AG10803 (cell line): ENCODE results near the gene SLC6A18.

Source experiments
- DNase-seq: peaks from one replicate; pipeline ENCODE4 v3.0.0; 2010; ENCODE audit warnings: low read depth
- H3K4me3 ChIP-seq: 2 replicates; pipeline ENCODE4 v1.5.1; 2011; ENCODE audit warnings: mild to moderate bottlenecking, low read length, control low read depth
- TF ChIP-seq, protein P1 (sequence below): conservative IDR thresholded peaks from 2 replicates; pipeline ENCODE4 v1.5.1; 2011; ENCODE audit warnings: mild to moderate bottlenecking, low read length, control low read depth, inconsistent platforms

Gene SLC6A18

DNA sequence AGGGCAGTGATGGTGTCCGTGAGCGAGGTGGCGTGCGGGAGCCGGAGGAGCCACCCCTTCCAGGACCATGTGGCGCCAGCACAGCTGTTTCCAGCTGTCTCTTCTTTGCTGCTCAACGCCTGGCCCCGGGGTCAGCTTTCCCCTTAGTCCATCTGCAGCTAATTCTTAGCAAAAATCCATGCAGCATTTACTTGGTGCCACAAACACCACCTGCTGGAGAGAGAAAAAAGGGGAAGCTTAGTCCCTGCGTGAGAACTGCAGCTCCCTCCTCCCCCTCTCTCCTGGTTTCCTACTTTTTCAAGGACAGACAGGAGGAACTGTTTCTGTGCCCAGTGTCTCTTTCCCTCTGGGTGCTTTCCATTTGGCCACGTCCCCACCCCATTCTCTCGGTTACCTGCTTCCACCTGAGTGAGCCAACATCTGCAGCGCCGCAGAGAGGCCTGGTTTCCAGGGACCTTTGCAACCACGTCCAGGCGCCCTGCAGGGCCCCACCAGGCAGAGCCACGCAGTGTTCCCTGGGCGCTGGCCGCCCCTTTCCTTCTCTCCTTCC is 20.4 kb upstream of the SLC6A18 start:
- H3K4me3 ChIP-seq, result no peak overlapping the region
- TF ChIP-seq, protein P1, sequence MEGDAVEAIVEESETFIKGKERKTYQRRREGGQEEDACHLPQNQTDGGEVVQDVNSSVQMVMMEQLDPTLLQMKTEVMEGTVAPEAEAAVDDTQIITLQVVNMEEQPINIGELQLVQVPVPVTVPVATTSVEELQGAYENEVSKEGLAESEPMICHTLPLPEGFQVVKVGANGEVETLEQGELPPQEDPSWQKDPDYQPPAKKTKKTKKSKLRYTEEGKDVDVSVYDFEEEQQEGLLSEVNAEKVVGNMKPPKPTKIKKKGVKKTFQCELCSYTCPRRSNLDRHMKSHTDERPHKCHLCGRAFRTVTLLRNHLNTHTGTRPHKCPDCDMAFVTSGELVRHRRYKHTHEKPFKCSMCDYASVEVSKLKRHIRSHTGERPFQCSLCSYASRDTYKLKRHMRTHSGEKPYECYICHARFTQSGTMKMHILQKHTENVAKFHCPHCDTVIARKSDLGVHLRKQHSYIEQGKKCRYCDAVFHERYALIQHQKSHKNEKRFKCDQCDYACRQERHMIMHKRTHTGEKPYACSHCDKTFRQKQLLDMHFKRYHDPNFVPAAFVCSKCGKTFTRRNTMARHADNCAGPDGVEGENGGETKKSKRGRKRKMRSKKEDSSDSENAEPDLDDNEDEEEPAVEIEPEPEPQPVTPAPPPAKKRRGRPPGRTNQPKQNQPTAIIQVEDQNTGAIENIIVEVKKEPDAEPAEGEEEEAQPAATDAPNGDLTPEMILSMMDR, result peak; percentile 44
- DNase-seq, result peak; percentile 5

DNA sequence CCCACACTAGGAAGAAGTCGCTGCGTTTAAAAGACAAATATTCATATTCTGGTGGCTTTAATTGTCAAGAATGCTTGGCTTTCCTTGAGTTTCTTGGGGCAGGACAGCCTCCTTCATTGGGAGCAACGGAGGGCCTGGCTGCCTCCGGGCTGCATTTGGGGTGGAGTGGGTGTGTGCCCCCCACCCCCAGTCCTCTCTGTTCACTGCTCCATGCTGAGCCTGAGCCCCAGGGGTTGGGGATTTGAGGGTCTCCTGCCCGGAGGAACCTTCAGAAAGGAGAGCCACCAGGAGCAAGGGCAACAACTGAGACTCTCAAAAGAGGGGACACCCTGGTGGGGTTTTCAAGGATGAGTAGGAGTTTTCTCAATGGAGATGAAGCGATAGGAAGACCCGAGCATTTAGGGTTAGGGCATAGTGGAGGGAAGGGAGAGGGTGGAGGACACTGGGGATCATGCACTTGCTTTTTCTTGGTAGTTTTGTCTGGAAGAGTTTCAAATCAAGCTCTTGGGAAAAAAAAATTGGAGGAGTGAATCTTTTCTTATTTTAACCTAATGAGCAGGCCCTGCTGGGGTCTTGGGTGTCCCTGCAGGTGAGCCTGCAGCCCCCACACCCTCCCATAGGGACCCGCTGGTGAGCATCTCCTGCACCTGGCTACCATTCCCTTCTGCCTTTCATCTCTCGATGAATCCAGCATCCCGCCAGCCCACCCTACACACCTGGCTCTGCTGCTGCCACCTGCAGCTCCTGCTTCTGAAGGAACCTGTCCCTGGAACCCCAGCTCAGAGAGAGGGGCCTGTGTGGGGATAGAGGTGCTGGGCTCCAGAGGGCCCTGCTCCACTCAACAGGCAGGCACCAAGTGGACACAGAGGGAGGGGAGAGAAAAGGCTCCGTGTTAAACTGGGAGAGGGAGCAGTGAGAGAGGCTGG is 19.7 kb upstream of the SLC6A18 start:
- no peak overlapping the region for H3K4me3 ChIP-seq
- DNase-seq, result no peak
- TF ChIP-seq, protein P1, result no peak

DNA sequence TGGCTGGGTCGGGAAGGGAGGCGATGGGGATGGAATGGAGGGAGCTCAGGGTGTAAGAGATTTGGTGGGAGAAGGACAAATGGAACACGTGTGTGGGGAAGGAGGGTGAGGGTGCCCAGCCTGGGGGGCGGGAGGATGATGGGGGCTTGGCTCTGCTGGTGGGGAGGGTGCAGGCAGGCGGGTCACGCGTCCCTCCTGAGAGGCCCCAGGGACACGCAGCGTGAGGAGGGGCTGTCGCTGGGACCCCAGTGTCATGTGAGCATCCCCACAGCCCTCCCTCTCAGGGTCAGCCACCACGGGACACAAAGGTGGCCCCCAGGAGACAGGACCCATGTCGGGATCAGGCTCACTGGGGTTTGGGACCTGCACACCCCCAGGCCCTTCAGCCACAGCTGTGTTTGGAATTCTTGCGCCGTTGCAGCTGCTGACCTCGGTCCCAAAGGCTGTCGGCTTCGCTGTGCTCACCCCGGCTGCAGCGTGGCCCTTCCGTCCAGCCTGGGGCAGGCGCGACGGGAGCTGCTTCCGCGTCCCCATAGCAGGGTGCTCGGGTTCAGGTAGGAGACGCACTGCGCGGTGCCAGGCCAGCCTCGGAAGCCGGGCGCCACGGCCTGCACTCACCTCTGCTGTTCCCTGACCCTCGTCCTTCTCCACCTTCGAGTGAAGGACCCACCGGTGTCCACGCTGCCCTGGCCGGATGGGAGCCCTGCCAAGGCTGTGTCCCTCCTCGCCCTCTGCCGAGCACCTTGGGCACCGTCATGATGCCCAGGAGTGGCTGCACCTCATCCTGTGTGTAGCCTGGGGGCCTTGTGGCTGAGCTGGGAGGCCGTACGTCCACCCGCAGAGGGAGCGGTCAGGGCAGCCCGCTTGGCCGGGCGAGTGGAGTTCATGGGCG is 18.4 kb upstream of the SLC6A18 start:
- H3K4me3 ChIP-seq, result no peak overlapping the region
- DNase-seq, result no peak
- TF ChIP-seq, protein P1, result no peak

DNA sequence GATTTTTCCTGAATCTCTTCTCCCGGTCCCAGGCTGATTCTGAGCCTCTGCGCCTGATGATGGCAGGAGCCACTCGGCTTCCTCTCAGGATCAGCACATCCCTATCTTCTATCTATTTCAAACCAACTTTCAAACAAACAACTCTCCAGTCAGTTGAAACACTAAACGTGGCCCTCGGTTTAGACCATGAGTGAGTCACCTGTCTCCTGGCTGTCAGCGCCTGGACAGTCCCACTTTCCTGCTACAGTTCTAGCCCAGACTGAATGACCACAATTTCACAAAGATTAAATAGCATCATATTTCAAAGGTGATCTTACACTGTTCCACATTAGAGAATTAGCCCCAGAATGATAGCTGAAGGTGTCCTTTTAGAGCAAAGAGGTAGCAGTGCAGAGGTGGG is 17.6 kb upstream of the SLC6A18 start:
- no peak overlapping the region for H3K4me3 ChIP-seq
- no peak for DNase-seq
- TF ChIP-seq, protein P1, result no peak

DNA sequence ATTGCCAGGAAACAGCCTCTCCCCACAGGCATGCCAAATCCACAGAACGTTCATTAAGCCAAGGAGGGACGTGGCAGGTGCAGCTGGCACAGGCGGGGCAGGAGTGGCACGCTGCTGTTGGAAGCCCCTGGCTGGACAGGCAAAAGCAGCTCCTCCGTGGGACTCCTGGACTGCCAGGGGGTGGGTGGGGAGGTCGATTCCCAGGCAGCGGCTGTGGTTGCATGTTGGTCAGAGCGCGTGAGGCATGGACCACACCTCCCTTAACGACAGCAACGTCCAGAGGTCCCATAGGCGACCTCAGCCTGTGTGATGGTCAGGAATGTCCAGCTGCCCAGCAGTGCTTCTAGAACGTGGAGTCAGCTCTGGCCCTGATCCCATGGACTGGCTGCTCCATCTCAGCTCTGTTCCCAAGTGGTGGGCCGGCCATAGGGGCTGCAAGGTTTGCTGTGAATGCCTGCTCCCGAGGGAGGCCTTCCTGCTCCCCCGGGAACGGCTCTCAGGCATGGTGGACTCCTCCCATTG is 16.9 kb upstream of the SLC6A18 start:
- no peak for DNase-seq
- TF ChIP-seq, protein P1, result no peak
- no peak overlapping the region for H3K4me3 ChIP-seq

DNA sequence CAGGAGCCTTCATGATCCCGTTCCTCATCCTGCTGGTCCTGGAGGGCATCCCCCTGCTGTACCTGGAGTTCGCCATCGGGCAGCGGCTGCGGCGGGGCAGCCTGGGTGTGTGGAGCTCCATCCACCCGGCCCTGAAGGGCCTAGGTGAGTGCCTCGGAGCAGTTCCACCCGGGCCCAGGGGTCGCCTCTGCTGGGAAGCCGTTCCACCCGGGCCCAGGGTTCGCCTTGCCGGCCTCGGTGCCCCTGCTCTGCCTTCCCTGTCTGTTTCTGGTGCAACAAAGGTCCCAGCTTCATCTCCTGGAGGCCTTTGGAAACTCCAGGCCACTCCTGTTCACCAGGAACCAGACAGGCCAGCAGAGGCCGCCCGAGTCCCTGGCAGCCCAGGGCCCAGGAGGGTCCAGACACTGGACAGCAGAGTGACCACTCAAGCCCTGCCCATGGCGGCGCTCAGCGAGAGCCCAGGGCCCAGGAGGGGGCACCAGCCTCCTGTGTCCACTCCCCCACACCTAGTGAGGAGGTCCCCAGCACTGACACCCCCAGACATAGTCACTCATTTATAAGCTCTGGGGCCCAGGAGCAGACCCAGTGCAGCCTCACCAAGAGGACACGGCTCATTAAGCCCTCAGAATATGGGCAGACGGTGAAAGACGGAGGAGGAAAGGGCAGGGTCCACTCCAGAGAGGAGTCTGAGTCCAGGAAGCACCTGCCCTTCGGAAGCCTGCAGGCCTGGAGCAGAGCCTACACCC is 16.3 kb upstream of the SLC6A18 start:
- DNase-seq, result peak; percentile 5
- TF ChIP-seq, protein P1, result peak; percentile 51

More for the DNA sequence above, 16.3 kb upstream of the SLC6A18 start:
- H3K4me3 ChIP-seq, result no peak overlapping the region
